ENCODE data around the gene KRTAP27-1.

Gene KRTAP27-1

GRCh38 chr21:30337276-30337744, at the start of gene KRTAP27-1:
Gene KRTAP27-1 (minus strand): TSS chr21:30337694. CDS start chr21:30337668, 26 bp downstream.
- no peaks in the 10 kb centered on the region for H3K36me3 Mint-ChIP-seq
- H3K27ac Mint-ChIP-seq = no peak within 1 kb of the TSS
- no peaks in the 10 kb centered on the region for H3K9me3 Mint-ChIP-seq (ENCODE audit: low read depth)
- peaks cover 4% of the 10 kb centered on the region for H3K27me3 Mint-ChIP-seq
- no peaks in the 10 kb centered on the region for H3K4me1 Mint-ChIP-seq (ENCODE audit: low read depth)
- H3K4me3 Mint-ChIP-seq = no peak within 1 kb of the TSS

GRCh38 chr21:30382201-30382600, 44.7 kb upstream of the KRTAP27-1 start:
- Mint-ChIP-seq H3K4me3 (no peak overlapping the region), H3K4me1 (ENCODE audit: low read depth) (no peaks in the 10 kb centered on the region), H3K27me3 (peaks cover 3% of the 10 kb centered on the region), H3K27ac (no peak overlapping the region), H3K9me3 (ENCODE audit: low read depth) (no peaks in the 10 kb centered on the region), H3K36me3 (no peaks in the 10 kb centered on the region)

- no peaks in the 10 kb centered on the region for H3K4me1 Mint-ChIP-seq (ENCODE audit: low read depth)
- H3K9me3 Mint-ChIP-seq (ENCODE audit: low read depth) = no peaks in the 10 kb centered on the region
- H3K4me3 Mint-ChIP-seq = no peak within 1 kb of the TSS
- peaks cover 2% of the 10 kb centered on the region for H3K27me3 Mint-ChIP-seq
- no peaks in the 10 kb centered on the region for H3K36me3 Mint-ChIP-seq
- H3K27ac Mint-ChIP-seq = no peak within 1 kb of the TSS
Observed at GRCh38 chr21:30372139-30372770, 34.8 kb upstream of the KRTAP27-1 start, which contains the start of gene KRTAP13-2. Gene KRTAP13-2 (minus strand): TSS chr21:30372271. CDS start chr21:30372213, 58 bp downstream.

- H3K4me3 Mint-ChIP-seq = no peak overlapping the region
- H3K27me3 Mint-ChIP-seq = peaks cover 8% of the 10 kb centered on the region
- no peaks in the 10 kb centered on the region for H3K36me3 Mint-ChIP-seq
- H3K4me1 Mint-ChIP-seq (ENCODE audit: low read depth) = no peaks in the 10 kb centered on the region
- no peak overlapping the region for H3K27ac Mint-ChIP-seq
- H3K9me3 Mint-ChIP-seq (ENCODE audit: low read depth) = no peaks in the 10 kb centered on the region
Observed at GRCh38 chr21:30355906-30356305, 18.4 kb upstream of the KRTAP27-1 start.

- no peaks in the 10 kb centered on the region for H3K36me3 Mint-ChIP-seq
- no peaks in the 10 kb centered on the region for H3K4me1 Mint-ChIP-seq (ENCODE audit: low read depth)
- no peaks in the 10 kb centered on the region for H3K9me3 Mint-ChIP-seq (ENCODE audit: low read depth)
- no peak overlapping the region for H3K4me3 Mint-ChIP-seq
- H3K27me3 Mint-ChIP-seq = peaks cover 5% of the 10 kb centered on the region
- H3K27ac Mint-ChIP-seq = no peak overlapping the region
Observed at GRCh38 chr21:30354308-30355005, 17.0 kb upstream of the KRTAP27-1 start.

GRCh38 chr21:30351534-30351933, 14.0 kb upstream of the KRTAP27-1 start:
- Mint-ChIP-seq H3K9me3 (ENCODE audit: low read depth) (no peaks in the 10 kb centered on the region), H3K4me3 (no peak overlapping the region), H3K27me3 (peaks cover 5% of the 10 kb centered on the region), H3K27ac (no peak overlapping the region), H3K4me1 (ENCODE audit: low read depth) (no peaks in the 10 kb centered on the region), H3K36me3 (no peaks in the 10 kb centered on the region)

- Mint-ChIP-seq H3K9me3 (ENCODE audit: low read depth) (no peaks in the 10 kb centered on the region), H3K4me1 (ENCODE audit: low read depth) (no peaks in the 10 kb centered on the region), H3K27ac (no peak overlapping the region), H3K36me3 (no peaks in the 10 kb centered on the region), H3K27me3 (peaks cover 1% of the 10 kb centered on the region), H3K4me3 (no peak overlapping the region)
Observed at GRCh38 chr21:30349572-30349971, 12.1 kb upstream of the KRTAP27-1 start.

GRCh38 chr21:30348506-30348905, 11.0 kb upstream of the KRTAP27-1 start, which contains the start of gene KRTAP23-1:
Gene KRTAP23-1 (minus strand): TSS chr21:30348606. CDS start chr21:30348606, 0 bp downstream.
- no peaks in the 10 kb centered on the region for H3K4me1 Mint-ChIP-seq (ENCODE audit: low read depth)
- H3K4me3 Mint-ChIP-seq = no peak within 1 kb of the TSS
- H3K27ac Mint-ChIP-seq = no peak within 1 kb of the TSS
- H3K36me3 Mint-ChIP-seq = no peaks in the 10 kb centered on the region
- peaks cover 2% of the 10 kb centered on the region for H3K27me3 Mint-ChIP-seq
- H3K9me3 Mint-ChIP-seq (ENCODE audit: low read depth) = no peaks in the 10 kb centered on the region

- H3K27me3 Mint-ChIP-seq = peaks cover 9% of the 10 kb centered on the region
- no peak overlapping the region for H3K4me3 Mint-ChIP-seq
- H3K36me3 Mint-ChIP-seq = no peaks in the 10 kb centered on the region
- no peaks in the 10 kb centered on the region for H3K4me1 Mint-ChIP-seq (ENCODE audit: low read depth)
- H3K9me3 Mint-ChIP-seq (ENCODE audit: low read depth) = no peaks in the 10 kb centered on the region
- H3K27ac Mint-ChIP-seq = no peak overlapping the region
Observed at GRCh38 chr21:30345014-30345413, 7.5 kb upstream of the KRTAP27-1 start.

GRCh38 chr21:30340714-30341573, 3.5 kb upstream of the KRTAP27-1 start:
- no peaks in the 10 kb centered on the region for H3K36me3 Mint-ChIP-seq
- H3K9me3 Mint-ChIP-seq (ENCODE audit: low read depth) = no peaks in the 10 kb centered on the region
- no peak overlapping the region for H3K27ac Mint-ChIP-seq
- no peaks in the 10 kb centered on the region for H3K4me1 Mint-ChIP-seq (ENCODE audit: low read depth)
- H3K4me3 Mint-ChIP-seq = no peak overlapping the region
- peaks cover 9% of the 10 kb centered on the region for H3K27me3 Mint-ChIP-seq

GRCh38 chr21:30338717-30339116, 1.2 kb upstream of the KRTAP27-1 start:
- Mint-ChIP-seq H3K36me3 (no peaks in the 10 kb centered on the region), H3K4me3 (no peak overlapping the region), H3K9me3 (ENCODE audit: low read depth) (no peaks in the 10 kb centered on the region), H3K4me1 (ENCODE audit: low read depth) (no peaks in the 10 kb centered on the region), H3K27ac (no peak overlapping the region), H3K27me3 (peaks cover 7% of the 10 kb centered on the region)

GRCh38 chr21:30337772-30338171, 278 bp upstream of the KRTAP27-1 start:
- H3K9me3 Mint-ChIP-seq (ENCODE audit: low read depth) = no peaks in the 10 kb centered on the region
- H3K36me3 Mint-ChIP-seq = no peaks in the 10 kb centered on the region
- H3K4me1 Mint-ChIP-seq (ENCODE audit: low read depth) = no peaks in the 10 kb centered on the region
- H3K27me3 Mint-ChIP-seq = peaks cover 4% of the 10 kb centered on the region
- no peak overlapping the region for H3K4me3 Mint-ChIP-seq
- no peak overlapping the region for H3K27ac Mint-ChIP-seq

- Mint-ChIP-seq H3K4me1 (ENCODE audit: low read depth) (no peaks in the 10 kb centered on the region), H3K27ac (no peak overlapping the region), H3K4me3 (no peak overlapping the region), H3K36me3 (no peaks in the 10 kb centered on the region), H3K9me3 (ENCODE audit: low read depth) (no peaks in the 10 kb centered on the region), H3K27me3 (peaks cover 1% of the 10 kb centered on the region)
Observed at GRCh38 chr21:30336596-30336995, 898 bp downstream of the KRTAP27-1 start.

- no peak overlapping the region for H3K4me3 Mint-ChIP-seq
- H3K27ac Mint-ChIP-seq = no peak overlapping the region
Observed at GRCh38 chr21:30333736-30334135, 3.8 kb downstream of the KRTAP27-1 start.

GRCh38 chr21:30332681-30333080, 4.8 kb downstream of the KRTAP27-1 start:
- H3K4me3 Mint-ChIP-seq = no peak overlapping the region
- H3K27me3 Mint-ChIP-seq = no peaks in the 10 kb centered on the region
- H3K27ac Mint-ChIP-seq = no peak overlapping the region
- no peaks in the 10 kb centered on the region for H3K36me3 Mint-ChIP-seq
- H3K9me3 Mint-ChIP-seq (ENCODE audit: low read depth) = no peaks in the 10 kb centered on the region
- no peaks in the 10 kb centered on the region for H3K4me1 Mint-ChIP-seq (ENCODE audit: low read depth)

More at GRCh38 chr21:30333736-30334135, 3.8 kb downstream of the KRTAP27-1 start:
- no peaks in the 10 kb centered on the region for H3K9me3 Mint-ChIP-seq (ENCODE audit: low read depth)
- H3K36me3 Mint-ChIP-seq = no peaks in the 10 kb centered on the region
- H3K27me3 Mint-ChIP-seq = no peaks in the 10 kb centered on the region
- H3K4me1 Mint-ChIP-seq (ENCODE audit: low read depth) = no peaks in the 10 kb centered on the region

Measured in activated naive CD8-positive, alpha-beta T cell (primary cell).